Progenitor cell of endocrine pancreas (in vitro differentiated cells): ENCODE results near the gene PAIP1. TPM values are rescaled to one million over a fixed set of nuclear protein-coding genes. Genes with fewer than 3 reads are reported as not detected.
A peak's percentile ranks its signal among the peaks of the same experiment; 100 is the strongest.

Experiments
- DNase-seq: peaks from one replicate; pipeline ENCODE4 v3.0.0; 2021; ENCODE audit warnings: low spot score; ENCODE audit not compliant: unreplicated experiment
- H3K27ac Mint-ChIP-seq: 2 replicates; pipeline ENCODE4 v1.8.0; 2021; ENCODE audit warnings: mild to moderate bottlenecking, moderate library complexity, mixed read lengths
- H3K27me3 Mint-ChIP-seq: 2 replicates; pipeline ENCODE4 v1.8.0; 2021; ENCODE audit warnings: mixed read lengths
- H3K36me3 Mint-ChIP-seq: 2 replicates; pipeline ENCODE4 v1.8.0; 2022; ENCODE audit warnings: mixed read lengths; ENCODE audit not compliant: insufficient read depth
- H3K4me1 Mint-ChIP-seq: 2 replicates; pipeline ENCODE4 v1.8.0; 2021; ENCODE audit warnings: low read depth, mixed read lengths
- H3K4me3 Mint-ChIP-seq: 2 replicates; pipeline ENCODE4 v1.8.0; 2021; ENCODE audit warnings: low read depth, mild to moderate bottlenecking, moderate library complexity, mixed read lengths
- H3K9me3 Mint-ChIP-seq: 2 replicates; pipeline ENCODE4 v1.8.0; 2021; ENCODE audit warnings: low read depth, mixed read lengths
- total RNA-seq: library from RNA; stranded (reverse); gene quantifications from 2 replicates; pipeline ENCODE4 v1.2.1, GENCODE V29; 2021
- TF ChIP-seq, protein P1 (sequence below): fragments of 200-600 bp; sonication (generic); IDR thresholded peaks from one replicate; pipeline ENCODE4 v1.5.0; 2021; ENCODE audit warnings: antibody characterized with exemption, mild to moderate bottlenecking; ENCODE audit not compliant: unreplicated experiment

The PAIP1 gene
- total RNA-seq, 1 donor from 2014 or later, result 124 TPM

DNA sequence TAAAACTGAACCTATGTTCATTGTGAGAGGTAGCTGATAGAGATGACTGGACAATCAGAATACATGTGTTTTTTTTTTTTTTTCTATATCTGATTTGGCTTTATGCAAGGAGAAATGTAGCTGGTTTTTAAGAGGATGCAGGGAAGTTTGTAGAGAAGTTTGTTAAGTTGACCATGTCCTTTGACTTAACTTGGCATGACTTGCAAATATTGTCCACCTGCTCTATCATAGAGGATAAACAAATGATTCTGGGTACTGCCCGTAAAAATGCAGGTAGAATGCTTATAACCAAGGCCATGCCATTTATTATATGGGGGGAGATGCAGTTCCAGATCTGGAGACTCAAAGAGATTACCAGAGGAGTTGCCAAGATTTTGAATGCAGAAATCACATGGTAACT lies 32.4 kb upstream of the PAIP1 start:
- TF ChIP-seq, protein P1, sequence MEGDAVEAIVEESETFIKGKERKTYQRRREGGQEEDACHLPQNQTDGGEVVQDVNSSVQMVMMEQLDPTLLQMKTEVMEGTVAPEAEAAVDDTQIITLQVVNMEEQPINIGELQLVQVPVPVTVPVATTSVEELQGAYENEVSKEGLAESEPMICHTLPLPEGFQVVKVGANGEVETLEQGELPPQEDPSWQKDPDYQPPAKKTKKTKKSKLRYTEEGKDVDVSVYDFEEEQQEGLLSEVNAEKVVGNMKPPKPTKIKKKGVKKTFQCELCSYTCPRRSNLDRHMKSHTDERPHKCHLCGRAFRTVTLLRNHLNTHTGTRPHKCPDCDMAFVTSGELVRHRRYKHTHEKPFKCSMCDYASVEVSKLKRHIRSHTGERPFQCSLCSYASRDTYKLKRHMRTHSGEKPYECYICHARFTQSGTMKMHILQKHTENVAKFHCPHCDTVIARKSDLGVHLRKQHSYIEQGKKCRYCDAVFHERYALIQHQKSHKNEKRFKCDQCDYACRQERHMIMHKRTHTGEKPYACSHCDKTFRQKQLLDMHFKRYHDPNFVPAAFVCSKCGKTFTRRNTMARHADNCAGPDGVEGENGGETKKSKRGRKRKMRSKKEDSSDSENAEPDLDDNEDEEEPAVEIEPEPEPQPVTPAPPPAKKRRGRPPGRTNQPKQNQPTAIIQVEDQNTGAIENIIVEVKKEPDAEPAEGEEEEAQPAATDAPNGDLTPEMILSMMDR, result no peak
- Mint-ChIP-seq H3K27ac (no peak overlapping the region), H3K27me3 (no peaks in the 10 kb centered on the region), H3K4me3 (no peak overlapping the region), H3K9me3 (peaks cover 3% of the 10 kb centered on the region), H3K36me3 (peaks cover 8% of the 10 kb centered on the region), H3K4me1 (no peaks in the 10 kb centered on the region)
- no peak for DNase-seq

DNA sequence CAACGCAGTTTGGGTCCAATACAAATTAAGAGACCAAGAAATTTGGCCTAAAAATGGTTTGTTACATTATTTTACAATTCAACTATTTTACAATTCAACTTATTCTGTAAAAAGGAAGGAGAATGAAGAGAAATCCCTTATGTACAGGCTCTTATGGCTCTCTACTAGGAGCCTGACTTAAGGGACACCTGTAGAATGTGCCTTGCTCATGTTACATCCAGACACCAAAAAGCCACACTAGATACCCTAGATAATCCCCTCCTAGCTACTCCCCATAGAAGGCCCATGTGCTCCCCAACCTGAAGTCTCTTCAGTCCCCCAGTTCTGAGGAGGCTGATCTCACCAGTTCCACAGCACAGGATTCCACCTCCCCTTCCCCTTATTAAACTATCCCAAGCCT lies 32.0 kb upstream of the PAIP1 start:
- TF ChIP-seq, protein P1, result no peak
- Mint-ChIP-seq H3K4me1 (no peaks in the 10 kb centered on the region), H3K9me3 (peaks cover 3% of the 10 kb centered on the region), H3K36me3 (peaks cover 8% of the 10 kb centered on the region), H3K4me3 (no peak overlapping the region), H3K27ac (peak overlapping the region; percentile 47), H3K27me3 (no peaks in the 10 kb centered on the region)
- no peak for DNase-seq

DNA sequence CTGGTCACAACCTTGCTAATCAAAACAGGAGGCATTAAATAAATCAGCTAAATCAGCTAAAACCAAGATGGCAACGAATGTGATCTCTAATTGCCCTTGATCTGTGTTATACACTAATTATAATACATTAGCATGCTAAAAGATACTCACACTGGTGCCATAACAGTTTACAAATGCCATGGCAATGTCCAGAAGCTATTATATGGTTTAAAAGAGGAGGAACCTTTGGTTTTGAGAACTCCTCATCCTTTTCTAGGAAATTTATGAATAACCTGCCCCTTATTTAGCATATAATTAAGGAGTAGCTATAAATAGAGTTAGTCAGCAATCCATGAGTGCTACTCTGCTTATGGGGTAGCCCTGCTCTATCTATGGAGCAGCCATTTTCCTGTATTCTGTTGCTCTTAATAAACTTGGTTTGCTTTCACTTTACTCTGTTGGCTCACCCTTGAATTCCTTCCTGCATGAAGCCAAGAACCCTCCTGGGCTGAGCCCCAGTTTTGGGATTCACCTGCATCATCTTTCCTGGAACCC lies 27.4 kb upstream of the PAIP1 start:
- DNase-seq, result no peak
- peaks cover 4% of the 10 kb centered on the region for H3K4me1 Mint-ChIP-seq
- H3K36me3 Mint-ChIP-seq, result peaks cover 6% of the 10 kb centered on the region
- TF ChIP-seq, protein P1, result no peak
- H3K27me3 Mint-ChIP-seq, result no peaks in the 10 kb centered on the region
- H3K27ac Mint-ChIP-seq, result no peak overlapping the region
- no peak overlapping the region for H3K4me3 Mint-ChIP-seq
- peaks cover 3% of the 10 kb centered on the region for H3K9me3 Mint-ChIP-seq

DNA sequence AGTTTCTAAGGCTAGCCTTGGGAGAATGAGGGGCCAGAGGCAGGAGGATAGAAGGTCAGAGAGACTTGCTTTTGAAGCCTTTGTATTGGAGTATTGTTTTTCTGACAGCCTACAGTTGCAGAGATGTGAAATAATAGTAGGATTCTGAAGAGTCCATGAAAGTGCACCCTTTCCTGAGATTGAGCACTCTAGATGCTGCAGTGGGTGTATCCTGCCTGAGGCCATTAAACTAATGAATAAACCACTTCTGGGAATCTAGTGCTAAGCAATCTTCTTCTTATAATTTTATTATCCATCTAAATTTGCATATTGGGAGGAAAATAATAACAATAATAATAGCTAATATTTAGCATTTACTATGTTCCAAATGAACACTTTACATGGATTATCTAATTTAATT lies 26.8 kb upstream of the PAIP1 start:
- Mint-ChIP-seq H3K9me3 (peaks cover 3% of the 10 kb centered on the region), H3K27me3 (no peaks in the 10 kb centered on the region), H3K36me3 (peaks cover 6% of the 10 kb centered on the region), H3K4me3 (no peak overlapping the region), H3K4me1 (peaks cover 4% of the 10 kb centered on the region), H3K27ac (no peak overlapping the region)
- DNase-seq, result no peak
- TF ChIP-seq, protein P1, result no peak

DNA sequence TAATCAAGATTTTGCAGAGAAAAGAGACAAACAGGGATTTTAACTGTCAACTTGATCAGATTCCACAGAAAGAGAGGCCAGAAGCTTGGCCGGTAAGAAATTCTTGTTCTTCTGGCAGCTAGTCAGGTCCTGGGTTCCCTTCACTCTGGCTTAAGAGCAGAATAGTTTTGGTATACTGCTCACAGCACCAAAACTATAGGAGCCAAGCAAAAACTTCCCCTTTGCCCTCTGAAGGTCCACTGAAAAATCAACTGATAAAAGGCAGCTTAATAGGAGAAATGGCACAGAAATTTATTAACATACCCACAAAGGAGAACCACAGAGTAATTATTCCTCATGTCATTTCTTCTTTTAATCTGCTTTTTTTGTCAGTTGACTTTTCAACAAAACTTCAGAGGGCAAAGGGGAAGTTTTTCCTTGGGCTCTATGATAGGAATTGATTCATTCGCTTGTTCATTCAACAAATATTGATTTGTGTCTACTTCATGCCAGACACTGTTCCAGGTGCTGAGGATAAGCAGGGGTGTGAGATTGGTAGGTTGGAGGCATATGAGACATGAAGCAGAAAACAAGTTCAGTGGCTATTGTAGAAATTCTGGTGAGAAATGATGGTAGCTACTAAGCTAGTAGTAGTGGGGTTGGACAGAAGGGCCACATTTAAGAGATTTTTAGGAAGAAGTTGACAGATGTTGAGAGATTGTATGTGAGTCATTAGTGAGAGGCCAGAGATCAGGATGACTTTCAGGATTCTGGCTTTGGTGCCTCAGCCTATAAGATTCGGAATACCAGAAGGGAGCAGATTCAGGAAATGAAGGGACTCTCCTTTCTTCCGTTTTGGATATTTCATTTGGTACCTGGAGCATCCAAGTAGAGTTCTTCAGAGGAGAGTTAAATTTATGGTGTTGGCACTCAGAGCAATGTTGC lies 25.5 kb upstream of the PAIP1 start:
- Mint-ChIP-seq H3K36me3 (peaks cover 5% of the 10 kb centered on the region), H3K9me3 (peaks cover 3% of the 10 kb centered on the region), H3K27ac (no peak overlapping the region), H3K4me3 (no peak overlapping the region), H3K4me1 (peaks cover 4% of the 10 kb centered on the region), H3K27me3 (no peaks in the 10 kb centered on the region)
- no peak for DNase-seq
- TF ChIP-seq, protein P1, result no peak
